GM12872 (cell line): ENCODE measurements around the gene PTPRD.

ENCODE experiments used
- CTCF ChIP-seq: IDR thresholded peaks from 3 replicates; pipeline ENCODE4 v1.5.1; 2011; ENCODE audit warnings: low read depth, mild to moderate bottlenecking, low read length, moderate library complexity; ENCODE audit not compliant: insufficient read depth

Gene PTPRD

GRCh38 chr9:9299134-9299533 is 1313.7 kb downstream of the PTPRD start:
- no peak for TF ChIP-seq CTCF

- no peak for TF ChIP-seq CTCF
Measured at GRCh38 chr9:9286001-9286400, 1326.8 kb downstream of the PTPRD start.

- no peak for TF ChIP-seq CTCF
Measured at GRCh38 chr9:9284201-9284600, 1328.6 kb downstream of the PTPRD start.

GRCh38 chr9:9283159-9283986 is 1329.4 kb downstream of the PTPRD start:
- no peak for TF ChIP-seq CTCF

- TF ChIP-seq CTCF: no peak
Measured at GRCh38 chr9:9275601-9276000, 1337.2 kb downstream of the PTPRD start.

- TF ChIP-seq CTCF: no peak
Measured at GRCh38 chr9:9257999-9258498, 1354.8 kb downstream of the PTPRD start.

- no peak for TF ChIP-seq CTCF
Measured at GRCh38 chr9:9246726-9247125, 1366.1 kb downstream of the PTPRD start.
